Body of pancreas (tissue), 4 donors: ENCODE results near the gene MID2.

Source experiments
- POLR2A ChIP-seq, 3 donors: fragments of 450-650 bp; IDR thresholded peaks; one replicate each; pipeline ENCODE4 v1.6.1; 2016; ENCODE audit warnings: antibody characterized with exemption in 3 of 3, mild to moderate bottlenecking in 2 of 3
- TF ChIP-seq, protein P1 (sequence below), 7 experiments: fragments of 450-650 bp in 4 of 7; fragments of 200-600 bp in 3 of 7; sonication (generic) in 3 of 7; IDR thresholded peaks; one replicate each; pipeline ENCODE4 v1.5.1; 2016 to 2019; ENCODE audit warnings: antibody characterized with exemption in 7 of 7

DNA sequence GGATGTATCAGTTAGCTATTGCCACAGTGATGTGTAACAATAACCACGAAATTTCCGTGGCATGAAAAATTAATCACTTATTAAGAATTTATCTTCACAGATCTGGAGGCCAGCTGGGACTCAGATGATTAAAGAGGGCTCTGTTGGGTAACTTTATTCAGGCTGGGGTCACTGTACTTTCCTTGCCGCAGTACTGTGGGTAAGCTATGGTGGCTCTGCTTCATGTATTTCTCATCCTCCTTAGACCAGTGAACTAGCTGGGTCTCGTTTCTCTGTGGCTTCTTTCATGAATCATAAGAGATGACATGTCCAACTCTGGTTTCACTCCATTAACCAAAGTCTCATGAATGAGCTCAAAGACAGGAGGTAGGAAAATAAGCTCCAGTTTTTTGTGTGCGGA, 143.0 kb downstream of the MID2 start:
- TF ChIP-seq, protein P1, sequence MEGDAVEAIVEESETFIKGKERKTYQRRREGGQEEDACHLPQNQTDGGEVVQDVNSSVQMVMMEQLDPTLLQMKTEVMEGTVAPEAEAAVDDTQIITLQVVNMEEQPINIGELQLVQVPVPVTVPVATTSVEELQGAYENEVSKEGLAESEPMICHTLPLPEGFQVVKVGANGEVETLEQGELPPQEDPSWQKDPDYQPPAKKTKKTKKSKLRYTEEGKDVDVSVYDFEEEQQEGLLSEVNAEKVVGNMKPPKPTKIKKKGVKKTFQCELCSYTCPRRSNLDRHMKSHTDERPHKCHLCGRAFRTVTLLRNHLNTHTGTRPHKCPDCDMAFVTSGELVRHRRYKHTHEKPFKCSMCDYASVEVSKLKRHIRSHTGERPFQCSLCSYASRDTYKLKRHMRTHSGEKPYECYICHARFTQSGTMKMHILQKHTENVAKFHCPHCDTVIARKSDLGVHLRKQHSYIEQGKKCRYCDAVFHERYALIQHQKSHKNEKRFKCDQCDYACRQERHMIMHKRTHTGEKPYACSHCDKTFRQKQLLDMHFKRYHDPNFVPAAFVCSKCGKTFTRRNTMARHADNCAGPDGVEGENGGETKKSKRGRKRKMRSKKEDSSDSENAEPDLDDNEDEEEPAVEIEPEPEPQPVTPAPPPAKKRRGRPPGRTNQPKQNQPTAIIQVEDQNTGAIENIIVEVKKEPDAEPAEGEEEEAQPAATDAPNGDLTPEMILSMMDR (IDR thresholded peaks at IDR 0.05): no peak
- TF ChIP-seq POLR2A (IDR thresholded peaks at IDR 0.05): no peak
